Dendritic cell treated with granulocyte-macrophage colony-stimulating factor and Interleukin-4, amounts not matched to agents 40 ng/mL and 50 ng/mL, for 4 days (primary cell): ENCODE data around the gene RBPJ.

Experiments used
- H3K27ac Mint-ChIP-seq: one replicate; pipeline ENCODE4 v1.8.0; 2022; ENCODE audit warnings: mild to moderate bottlenecking, mixed read lengths
- H3K27me3 Mint-ChIP-seq: one replicate; pipeline ENCODE4 v1.8.0; 2022; ENCODE audit warnings: mild to moderate bottlenecking, mixed read lengths
- H3K36me3 Mint-ChIP-seq: one replicate; pipeline ENCODE4 v1.8.0; 2022; ENCODE audit warnings: low read depth, mixed read lengths
- H3K4me1 Mint-ChIP-seq: one replicate; pipeline ENCODE4 v1.8.0; 2022; ENCODE audit warnings: low read depth, mixed read lengths
- H3K4me3 Mint-ChIP-seq: one replicate; pipeline ENCODE4 v1.8.0; 2022; ENCODE audit warnings: mild to moderate bottlenecking, moderate library complexity, mixed read lengths
- H3K9me3 Mint-ChIP-seq: one replicate; pipeline ENCODE4 v1.8.0; 2022; ENCODE audit warnings: mixed read lengths
- intact Hi-C: fragments of 100-400 bp; cut with micrococcal nuclease; formaldehyde crosslinking; loops from one replicate; pipeline ENCODE4 v1.15.0; 2022

The RBPJ gene

DNA sequence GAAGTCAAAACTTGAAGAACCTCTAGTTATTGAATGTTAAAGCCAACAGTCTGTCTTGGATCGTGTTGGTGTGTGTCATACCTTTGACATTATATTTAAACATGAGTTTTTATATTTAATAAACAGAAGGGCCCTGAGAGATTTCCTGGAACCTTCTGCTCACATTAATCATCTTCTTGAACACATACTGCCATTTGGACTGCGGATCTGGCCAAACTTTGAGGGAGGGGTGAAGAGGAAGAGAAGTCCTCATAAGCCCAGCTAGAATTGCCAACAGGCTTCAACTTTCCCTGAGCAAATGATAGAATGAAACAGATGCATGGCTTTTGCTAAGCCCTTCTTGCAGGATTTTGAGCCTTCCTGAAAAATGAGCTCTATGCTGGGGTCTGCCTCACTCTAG, 142.1 kb downstream of the RBPJ start:
- Mint-ChIP-seq H3K9me3 (peaks cover 16% of the 10 kb centered on the region), H3K36me3 (no peaks in the 10 kb centered on the region)

DNA sequence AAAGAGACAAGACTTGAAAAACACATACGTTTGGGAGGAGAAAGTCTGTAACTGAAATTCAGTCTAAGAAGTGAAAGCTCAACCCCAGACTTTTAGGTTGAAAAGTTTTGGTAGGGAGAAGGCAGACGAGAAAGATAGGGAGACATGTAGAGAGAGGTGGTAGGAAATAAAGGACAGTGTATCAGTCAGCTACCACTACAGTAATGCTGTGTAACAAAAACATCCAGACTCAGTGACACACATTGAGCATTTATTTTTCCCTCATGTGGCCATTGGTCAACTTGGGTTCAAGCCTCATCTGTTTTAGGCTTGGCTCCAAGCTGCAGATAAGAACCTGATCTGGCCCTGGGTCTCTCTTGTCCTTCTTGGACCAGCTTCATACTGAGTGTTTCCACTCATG, 142.6 kb downstream of the RBPJ start:
- Mint-ChIP-seq H3K9me3 (peaks cover 18% of the 10 kb centered on the region), H3K27me3 (peaks cover 2% of the 10 kb centered on the region), H3K27ac (no peak overlapping the region), H3K4me3 (no peak overlapping the region), H3K4me1 (peaks cover 6% of the 10 kb centered on the region), H3K36me3 (no peaks in the 10 kb centered on the region)
- intact Hi-C loops, result no loop called here

More for the DNA sequence above, 142.1 kb downstream of the RBPJ start:
- Mint-ChIP-seq H3K27me3 (peaks cover 2% of the 10 kb centered on the region), H3K4me3 (no peak overlapping the region), H3K4me1 (peaks cover 11% of the 10 kb centered on the region), H3K27ac (no peak overlapping the region)
- intact Hi-C loops, result no loop called here

DNA sequence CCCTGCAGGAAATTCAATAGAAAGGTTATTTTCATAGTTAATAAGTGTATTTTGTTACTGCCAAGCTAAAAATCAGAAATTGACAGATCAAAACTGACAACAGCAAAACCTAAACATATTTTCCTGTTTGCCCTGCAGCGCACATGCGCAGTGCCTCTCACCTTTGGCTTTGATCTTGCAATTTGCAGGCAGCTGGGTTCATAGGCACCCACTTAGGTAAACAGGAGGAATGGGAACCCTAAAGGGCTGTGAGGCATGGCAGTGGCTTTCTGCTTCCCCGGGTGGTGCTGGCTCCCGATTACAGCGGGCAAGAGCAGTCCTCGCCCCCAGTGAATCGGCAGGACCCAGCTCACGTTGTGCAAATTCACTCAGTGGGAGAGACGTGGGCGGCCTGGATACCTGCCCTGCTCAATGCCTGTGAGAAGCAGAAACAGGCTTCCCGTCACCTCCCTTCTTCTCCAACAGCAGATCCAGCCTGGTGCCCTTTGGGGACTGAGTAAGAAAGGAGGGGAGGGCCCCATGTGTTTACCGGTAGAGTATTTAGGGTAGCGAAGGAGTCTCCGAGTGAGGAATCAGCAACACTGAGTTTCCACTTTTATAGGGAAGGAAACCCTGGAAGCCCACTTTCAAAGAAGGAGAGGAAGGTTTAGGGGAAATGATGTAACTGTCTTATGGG, 143.7 kb downstream of the RBPJ start:
- H3K27ac Mint-ChIP-seq, result no peak overlapping the region

DNA sequence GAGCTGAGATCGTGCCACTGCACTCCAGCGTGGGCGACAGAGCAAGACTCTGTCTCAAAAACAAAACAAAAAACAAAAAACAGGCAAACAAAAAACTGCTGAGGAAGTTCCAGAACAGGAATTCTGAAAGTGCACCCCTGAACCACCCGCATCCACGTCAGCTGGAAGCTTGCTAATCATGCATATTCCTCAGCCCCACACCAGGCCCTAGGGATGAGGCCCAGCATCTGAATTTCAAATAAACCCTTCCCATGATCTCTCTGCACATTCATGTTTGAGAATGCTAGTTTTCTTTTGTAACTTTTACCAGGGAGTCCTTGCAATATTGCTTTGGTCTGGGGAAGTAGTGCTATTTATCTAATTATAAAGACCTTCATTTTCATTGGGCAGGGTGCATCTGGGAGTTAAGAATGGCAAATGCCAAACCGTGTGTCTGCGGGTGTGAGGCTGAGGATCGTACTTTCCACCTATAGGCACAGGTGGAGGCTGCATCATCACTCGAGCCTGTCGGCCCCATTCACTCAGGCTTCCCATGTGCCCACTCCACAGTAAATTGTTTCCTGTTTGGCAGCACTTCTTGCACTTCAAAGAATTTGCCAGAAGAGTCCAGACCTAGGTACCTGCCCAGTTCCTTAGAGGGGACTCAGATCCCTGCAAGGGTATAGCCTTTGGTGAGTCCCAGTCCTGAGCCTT, 145.9 kb downstream of the RBPJ start:
- no peaks in the 10 kb centered on the region for H3K36me3 Mint-ChIP-seq
- intact Hi-C loops, result no loop called here
- peaks cover 18% of the 10 kb centered on the region for H3K9me3 Mint-ChIP-seq
- H3K27ac Mint-ChIP-seq, result no peak overlapping the region
- no peak overlapping the region for H3K4me3 Mint-ChIP-seq
- H3K4me1 Mint-ChIP-seq, result peaks cover 6% of the 10 kb centered on the region
- peaks cover 2% of the 10 kb centered on the region for H3K27me3 Mint-ChIP-seq

More for the DNA sequence above, 143.7 kb downstream of the RBPJ start:
- no peak overlapping the region for H3K4me3 Mint-ChIP-seq
- H3K4me1 Mint-ChIP-seq, result peaks cover 6% of the 10 kb centered on the region
- H3K9me3 Mint-ChIP-seq, result peaks cover 18% of the 10 kb centered on the region
- H3K27me3 Mint-ChIP-seq, result no peaks in the 10 kb centered on the region
- no peaks in the 10 kb centered on the region for H3K36me3 Mint-ChIP-seq
- intact Hi-C loops, result no loop called here

DNA sequence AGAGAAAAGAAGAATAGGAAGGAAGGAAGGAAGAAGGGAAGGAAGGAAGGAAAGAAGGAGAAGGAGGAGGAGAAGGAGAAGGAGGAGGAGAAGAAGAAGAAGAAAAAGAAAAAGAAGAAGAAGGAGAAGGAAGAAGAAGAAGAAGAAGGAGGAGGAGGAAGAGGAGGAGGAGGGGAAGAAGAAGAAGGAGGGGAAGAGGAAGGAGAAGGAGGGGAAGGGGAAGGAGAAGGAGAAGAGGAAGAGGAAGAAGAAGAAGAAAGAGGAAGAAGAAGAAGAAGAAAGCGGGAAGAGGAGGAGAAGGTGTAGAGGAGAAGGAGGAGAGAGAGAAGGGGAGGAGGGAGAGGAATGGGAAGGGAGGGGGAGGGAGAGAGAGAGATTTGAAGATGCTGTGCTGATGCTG, 146.9 kb downstream of the RBPJ start:
- no peaks in the 10 kb centered on the region for H3K36me3 Mint-ChIP-seq
- H3K9me3 Mint-ChIP-seq, result peaks cover 18% of the 10 kb centered on the region
- peaks cover 2% of the 10 kb centered on the region for H3K27me3 Mint-ChIP-seq
- intact Hi-C loops, result no loop called here
- H3K4me1 Mint-ChIP-seq, result peaks cover 6% of the 10 kb centered on the region
- H3K27ac Mint-ChIP-seq, result no peak overlapping the region
- H3K4me3 Mint-ChIP-seq, result no peak overlapping the region

DNA sequence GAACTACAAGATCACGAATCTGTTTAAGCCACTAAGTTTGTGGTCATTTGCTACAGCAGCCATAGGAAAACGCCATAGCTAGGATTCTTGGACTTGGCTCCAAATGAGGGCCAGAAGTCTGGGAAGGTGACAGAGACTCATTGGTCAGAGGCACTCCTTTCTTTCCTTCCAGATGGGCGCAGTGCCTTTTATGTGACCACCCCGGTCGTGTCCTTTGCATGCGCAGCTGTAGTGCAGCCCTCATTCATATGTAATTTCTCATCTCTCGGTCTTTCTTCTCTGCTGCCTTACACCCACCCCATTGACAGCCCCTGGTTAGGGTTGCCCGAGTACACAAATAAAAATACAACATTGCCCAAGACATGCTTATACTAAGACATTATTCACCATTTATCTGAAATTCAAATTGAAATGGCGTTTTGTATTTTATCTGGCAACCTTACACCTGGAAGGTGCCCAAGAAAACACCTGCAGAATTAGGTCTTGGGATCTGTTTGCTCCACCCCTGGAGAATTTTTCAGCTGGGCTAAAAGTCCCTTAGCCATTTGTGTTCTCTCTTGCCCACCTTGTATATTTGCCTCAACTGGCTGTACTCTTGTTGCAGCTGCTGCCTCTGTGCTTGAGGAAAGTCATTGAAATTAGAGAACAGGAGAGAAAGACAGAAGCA, 147.6 kb downstream of the RBPJ start:
- intact Hi-C loops, result no loop called here
- H3K27me3 Mint-ChIP-seq, result peaks cover 2% of the 10 kb centered on the region

DNA sequence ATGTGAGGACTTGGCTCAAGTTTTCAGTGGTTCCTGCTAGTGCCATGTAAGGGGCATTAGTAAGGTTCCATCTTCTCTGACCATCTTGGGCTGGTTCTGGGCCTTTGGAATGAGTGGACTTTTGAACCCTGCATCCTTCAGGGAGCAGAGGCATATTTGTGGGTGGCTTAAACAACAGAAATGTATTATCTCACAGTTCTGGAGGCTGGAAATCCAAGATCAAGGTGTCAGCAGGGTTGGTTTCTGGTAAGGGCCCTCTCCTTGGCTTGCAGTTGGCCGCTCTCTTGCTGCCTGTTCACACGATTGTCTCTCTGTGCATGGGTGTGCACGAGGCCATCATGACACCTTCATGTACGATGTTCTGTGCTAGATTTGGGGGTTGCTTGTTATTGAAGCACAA, 148.2 kb downstream of the RBPJ start:
- no peak overlapping the region for H3K4me3 Mint-ChIP-seq
- H3K9me3 Mint-ChIP-seq, result peaks cover 10% of the 10 kb centered on the region
- intact Hi-C loops, result no loop called here
- peaks cover 6% of the 10 kb centered on the region for H3K4me1 Mint-ChIP-seq
- no peak overlapping the region for H3K27ac Mint-ChIP-seq
- no peaks in the 10 kb centered on the region for H3K36me3 Mint-ChIP-seq
- H3K27me3 Mint-ChIP-seq, result peaks cover 2% of the 10 kb centered on the region

More for the DNA sequence above, 147.6 kb downstream of the RBPJ start:
- Mint-ChIP-seq H3K4me1 (peaks cover 6% of the 10 kb centered on the region), H3K36me3 (no peaks in the 10 kb centered on the region), H3K9me3 (peaks cover 12% of the 10 kb centered on the region), H3K27ac (no peak overlapping the region), H3K4me3 (no peak overlapping the region)

DNA sequence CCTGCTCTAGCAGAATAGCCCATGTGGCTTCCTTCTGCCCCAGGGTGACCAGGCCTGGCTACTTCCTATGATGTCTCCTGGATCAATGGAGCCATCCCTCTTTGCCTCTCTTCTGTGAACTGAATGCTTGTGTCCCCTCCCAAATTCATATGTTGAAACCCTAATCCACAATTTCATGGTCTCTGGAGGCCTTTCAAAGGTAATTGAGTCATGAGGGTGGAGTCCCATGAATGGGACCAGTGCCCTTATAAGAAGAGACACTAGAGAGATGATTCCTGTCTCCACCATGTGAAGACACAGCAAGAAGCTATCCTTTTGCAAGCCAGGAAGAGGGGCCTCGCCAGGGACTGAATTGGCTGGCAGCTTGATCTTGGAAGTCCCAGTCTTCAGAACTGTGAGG, 151.1 kb downstream of the RBPJ start:
- intact Hi-C loops, result no loop called here
- no peak overlapping the region for H3K27ac Mint-ChIP-seq
- H3K36me3 Mint-ChIP-seq, result no peaks in the 10 kb centered on the region
- peaks cover 10% of the 10 kb centered on the region for H3K9me3 Mint-ChIP-seq
- no peak overlapping the region for H3K4me3 Mint-ChIP-seq
- peaks cover 6% of the 10 kb centered on the region for H3K4me1 Mint-ChIP-seq
- H3K27me3 Mint-ChIP-seq, result peaks cover 2% of the 10 kb centered on the region

DNA sequence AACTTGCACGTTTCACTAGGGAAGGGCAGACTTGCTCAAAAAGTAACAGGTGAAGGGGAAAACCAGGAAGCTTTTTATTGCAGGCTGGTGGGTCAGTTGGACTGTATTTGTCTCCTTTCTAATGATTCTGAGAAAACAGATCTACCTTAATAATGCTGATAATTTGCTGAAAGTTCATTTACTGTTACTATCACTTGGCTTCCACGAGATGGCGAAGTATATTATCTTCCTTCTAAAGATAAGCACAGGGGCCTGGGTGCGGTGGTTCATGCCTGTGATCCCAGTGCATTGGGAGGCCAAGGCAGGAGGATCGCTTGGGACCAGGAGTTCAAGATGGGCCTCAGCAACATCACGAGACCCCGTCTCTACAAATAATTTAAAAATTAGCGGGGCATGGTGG, 153.1 kb downstream of the RBPJ start:
- H3K27me3 Mint-ChIP-seq, result peaks cover 2% of the 10 kb centered on the region
- no peaks in the 10 kb centered on the region for H3K36me3 Mint-ChIP-seq
- H3K4me3 Mint-ChIP-seq, result no peak overlapping the region
- no peaks in the 10 kb centered on the region for H3K4me1 Mint-ChIP-seq
- H3K9me3 Mint-ChIP-seq, result no peaks in the 10 kb centered on the region
- no peak overlapping the region for H3K27ac Mint-ChIP-seq
- intact Hi-C loops, result no loop called here

DNA sequence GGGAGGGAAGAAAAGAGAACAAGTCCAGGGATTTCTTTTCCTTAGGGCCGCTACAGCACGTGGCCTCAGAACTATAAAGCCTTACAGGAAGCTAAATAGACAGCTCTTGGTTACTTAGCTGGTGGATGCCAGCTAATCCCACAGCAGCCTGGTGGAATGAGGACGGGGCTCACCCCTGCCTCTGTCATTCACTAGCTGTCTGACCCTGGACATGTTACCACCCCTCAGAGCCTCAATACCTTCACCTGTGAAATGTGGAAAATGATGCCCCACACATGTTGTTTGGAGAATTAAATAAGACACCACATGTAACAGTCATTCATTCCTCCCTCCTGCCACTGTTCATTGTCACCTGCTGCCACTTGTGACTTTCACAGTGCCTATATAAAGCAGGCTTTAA, 153.7 kb downstream of the RBPJ start:
- no peaks in the 10 kb centered on the region for H3K9me3 Mint-ChIP-seq
- no peaks in the 10 kb centered on the region for H3K36me3 Mint-ChIP-seq
- intact Hi-C loops, result no loop called here
- H3K4me3 Mint-ChIP-seq, result no peak overlapping the region
- no peak overlapping the region for H3K27ac Mint-ChIP-seq
- no peaks in the 10 kb centered on the region for H3K4me1 Mint-ChIP-seq
- peaks cover 2% of the 10 kb centered on the region for H3K27me3 Mint-ChIP-seq

DNA sequence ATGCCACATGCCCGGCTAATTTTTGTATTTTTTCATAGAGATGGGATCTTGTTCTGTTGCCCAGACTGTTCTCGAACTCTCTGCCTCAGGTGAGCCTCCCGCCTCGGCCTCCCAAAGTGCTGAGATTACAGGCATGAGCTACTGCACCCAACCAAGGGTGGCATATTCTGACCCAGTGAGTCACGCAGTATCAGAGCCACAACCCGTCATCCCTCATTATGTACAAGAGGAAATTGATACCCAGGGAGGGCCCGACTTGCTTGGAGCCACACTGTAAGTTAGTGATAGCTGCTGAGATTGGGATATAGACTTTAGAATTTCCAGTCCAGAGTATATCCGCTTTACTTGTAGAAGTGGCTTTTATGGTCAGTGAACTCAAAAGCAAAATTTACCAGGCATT, 154.9 kb downstream of the RBPJ start:
- Mint-ChIP-seq H3K36me3 (no peaks in the 10 kb centered on the region), H3K27ac (no peak overlapping the region)

DNA sequence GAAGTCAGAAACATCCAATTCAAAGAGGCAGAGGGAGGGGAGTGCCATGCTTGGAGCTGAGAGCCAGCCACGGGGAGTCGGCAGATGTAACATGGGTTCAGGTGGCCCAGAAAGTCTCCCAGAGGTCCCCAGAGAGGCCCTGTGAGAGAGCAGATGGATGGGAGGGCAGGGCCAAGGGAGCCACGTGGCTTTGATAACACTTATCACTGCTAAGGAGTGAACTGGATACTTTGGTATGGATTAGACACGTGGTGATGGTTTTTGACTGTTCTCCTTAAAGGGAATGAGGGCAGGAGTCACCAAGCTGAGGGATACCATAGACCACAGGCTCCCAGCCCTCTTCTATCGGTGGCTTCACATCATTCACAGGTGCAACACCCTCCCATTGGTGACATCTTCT, 155.7 kb downstream of the RBPJ start:
- no peak overlapping the region for H3K27ac Mint-ChIP-seq
- no peaks in the 10 kb centered on the region for H3K4me1 Mint-ChIP-seq
- intact Hi-C loops, result no loop called here

More for the DNA sequence above, 154.9 kb downstream of the RBPJ start:
- Mint-ChIP-seq H3K4me3 (no peak overlapping the region), H3K9me3 (no peaks in the 10 kb centered on the region), H3K27me3 (peaks cover 2% of the 10 kb centered on the region), H3K4me1 (no peaks in the 10 kb centered on the region)
- intact Hi-C loops, result no loop called here

DNA sequence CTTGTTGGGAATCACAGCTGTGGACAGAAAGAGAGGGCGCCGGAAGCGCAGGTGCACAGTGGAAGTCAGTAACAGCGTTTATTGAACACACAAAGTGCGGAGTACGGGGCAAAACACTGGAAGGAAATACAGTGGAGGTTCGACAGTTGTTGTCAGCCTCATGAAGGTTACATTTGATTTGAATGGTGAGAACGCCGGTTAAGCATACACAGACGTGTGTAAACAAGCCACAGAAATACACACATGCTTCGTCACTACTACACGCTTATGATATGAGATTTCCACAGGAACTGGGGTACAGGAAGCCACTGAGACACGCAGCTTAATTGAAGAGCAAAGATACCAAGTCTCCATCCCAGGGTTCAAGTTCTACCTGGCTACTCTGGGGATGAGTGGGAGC, 157.5 kb downstream of the RBPJ start:
- H3K36me3 Mint-ChIP-seq, result no peaks in the 10 kb centered on the region
- intact Hi-C loops, result no loop called here
- H3K27me3 Mint-ChIP-seq, result no peaks in the 10 kb centered on the region
- no peak overlapping the region for H3K27ac Mint-ChIP-seq
- no peaks in the 10 kb centered on the region for H3K4me1 Mint-ChIP-seq
- H3K4me3 Mint-ChIP-seq, result no peak overlapping the region
- H3K9me3 Mint-ChIP-seq, result no peaks in the 10 kb centered on the region

More for the DNA sequence above, 155.7 kb downstream of the RBPJ start:
- Mint-ChIP-seq H3K36me3 (no peaks in the 10 kb centered on the region), H3K4me3 (no peak overlapping the region), H3K9me3 (no peaks in the 10 kb centered on the region), H3K27me3 (no peaks in the 10 kb centered on the region)
